GM21717 (cell line): Measurements from ENCODE around the gene ADGRV1.
"Not testable (repeated sequence)": the region's sequence is repeated elsewhere in the genome, so short reads cannot be mapped to it uniquely, and the experiment has no call there.

Experiments
- ATAC-seq: cut with Tn5 transposase; IDR thresholded peaks from one replicate; pipeline ENCODE4 v1.9.1; 2021; ENCODE audit warnings: mild to moderate bottlenecking, moderate library complexity; ENCODE audit not compliant: unreplicated experiment

Gene ADGRV1

GRCh38 chr5:90549223-90549622 lies 9.4 kb upstream of the ADGRV1 start:
- ATAC-seq: no peak

- ATAC-seq: no peak
These were observed 8.8 kb upstream of the ADGRV1 start for GRCh38 chr5:90549729-90550275.

GRCh38 chr5:90550963-90551362 lies 7.6 kb upstream of the ADGRV1 start:
- ATAC-seq: no peak

- no peak for ATAC-seq
These were observed 7.2 kb upstream of the ADGRV1 start for GRCh38 chr5:90551376-90551775.

- ATAC-seq: no peak
These were observed 4.9 kb upstream of the ADGRV1 start for GRCh38 chr5:90553711-90554110.

GRCh38 chr5:90554358-90555006 lies 4.1 kb upstream of the ADGRV1 start:
- no peak for ATAC-seq

- no peak for ATAC-seq
These were observed 2.9 kb upstream of the ADGRV1 start for GRCh38 chr5:90555666-90556065.

GRCh38 chr5:90557391-90557790 lies 1.2 kb upstream of the ADGRV1 start:
- no peak for ATAC-seq

GRCh38 chr5:90557871-90558270 lies 726 bp upstream of the ADGRV1 start:
- ATAC-seq: no peak

GRCh38 chr5:90560771-90561170 lies 2.2 kb downstream of the ADGRV1 start:
- no peak for ATAC-seq

GRCh38 chr5:90561766-90562165 lies 3.2 kb downstream of the ADGRV1 start:
- no peak for ATAC-seq

- no peak for ATAC-seq
These were observed 3.7 kb downstream of the ADGRV1 start for GRCh38 chr5:90562341-90562740.

GRCh38 chr5:90563108-90563507 lies 4.5 kb downstream of the ADGRV1 start:
- no peak for ATAC-seq

GRCh38 chr5:90565491-90565890 lies 6.9 kb downstream of the ADGRV1 start:
- no peak for ATAC-seq

GRCh38 chr5:90569084-90569483 lies 10.5 kb downstream of the ADGRV1 start:
- no peak for ATAC-seq

- ATAC-seq: no peak
These were observed 11.4 kb downstream of the ADGRV1 start for GRCh38 chr5:90570034-90570433.

- no peak for ATAC-seq
These were observed 12.7 kb downstream of the ADGRV1 start for GRCh38 chr5:90571147-90571773.

- no peak for ATAC-seq
These were observed 17.1 kb downstream of the ADGRV1 start for GRCh38 chr5:90575712-90576111.

GRCh38 chr5:90576566-90576965 lies 18.0 kb downstream of the ADGRV1 start:
- ATAC-seq: not testable (repeated sequence)

GRCh38 chr5:90579905-90580304 lies 21.3 kb downstream of the ADGRV1 start:
- ATAC-seq: not testable (repeated sequence)

GRCh38 chr5:90581956-90582355 lies 23.4 kb downstream of the ADGRV1 start:
- no peak for ATAC-seq

- ATAC-seq: no peak
These were observed 26.9 kb downstream of the ADGRV1 start for GRCh38 chr5:90585337-90585986.
